ENCODE data around the gene IPO4. TPM values are rescaled to one million over a fixed set of nuclear protein-coding genes. Genes with fewer than 3 reads are reported as not detected.
"Not testable (repeated sequence)": the region's sequence is repeated elsewhere in the genome, so short reads cannot be mapped to it uniquely, and the experiment has no call there.

IPO4 gene
- 12.6 TPM for total RNA-seq

GRCh38 chr14:24188251-24189058 is at the start of gene IPO4:
Gene IPO4 (minus strand): TSS chr14:24188816. CDS start chr14:24188787, 29 bp downstream.
- FAIRE-seq (no peak), DNase-seq (ENCODE audit: low spot score in 2 of 2) (peak; percentile 96 to 100)

- no peak for DNase-seq (ENCODE audit: low spot score in 2 of 2)
- no peak for FAIRE-seq
Measured at GRCh38 chr14:24238123-24238522, 49.5 kb upstream of the IPO4 start.

GRCh38 chr14:24237463-24237955 is 48.9 kb upstream of the IPO4 start:
- FAIRE-seq = no peak
- no peak for DNase-seq (ENCODE audit: low spot score in 2 of 2)

GRCh38 chr14:24236689-24237462 is 48.3 kb upstream of the IPO4 start:
- no peak for FAIRE-seq

GRCh38 chr14:24235804-24236688 is 47.4 kb upstream of the IPO4 start:
- no peak for FAIRE-seq
- DNase-seq (ENCODE audit: low spot score in 2 of 2) = no peak

More at GRCh38 chr14:24236689-24237462, 48.3 kb upstream of the IPO4 start:
- no peak for DNase-seq (ENCODE audit: low spot score in 2 of 2)

- no peak for FAIRE-seq
- no peak for DNase-seq (ENCODE audit: low spot score in 2 of 2)
Measured at GRCh38 chr14:24234095-24235005, 45.7 kb upstream of the IPO4 start.

GRCh38 chr14:24233538-24233866 is 44.9 kb upstream of the IPO4 start:
- DNase-seq (ENCODE audit: low spot score in 2 of 2) (no peak), FAIRE-seq (no peak)

GRCh38 chr14:24232645-24233537 is 44.3 kb upstream of the IPO4 start, which contains the start of gene GMPR2:
Gene GMPR2 (plus strand): TSS chr14:24232929. CDS start chr14:24233254, 325 bp downstream.
- DNase-seq (ENCODE audit: low spot score in 2 of 2) = peak; percentile 35 to 51
- no peak for FAIRE-seq

- peak; percentile 72 to 84 for DNase-seq (ENCODE audit: low spot score in 2 of 2)
- FAIRE-seq = no peak
Measured at GRCh38 chr14:24232121-24232644, 43.6 kb upstream of the IPO4 start, which contains the start of gene NEDD8. Gene NEDD8 (minus strand): TSS chr14:24232367. CDS start chr14:24232267, 100 bp downstream.

- DNase-seq (ENCODE audit: low spot score in 2 of 2) (no peak), FAIRE-seq (no peak)
Measured at GRCh38 chr14:24231263-24232120, 42.9 kb upstream of the IPO4 start.

GRCh38 chr14:24228902-24229301 is 40.3 kb upstream of the IPO4 start:
- FAIRE-seq (no peak), DNase-seq (ENCODE audit: low spot score in 2 of 2) (no peak)

- DNase-seq (ENCODE audit: low spot score in 2 of 2) (no peak), FAIRE-seq (no peak)
Measured at GRCh38 chr14:24226473-24226872, 37.9 kb upstream of the IPO4 start.

GRCh38 chr14:24224618-24225071 is 36.0 kb upstream of the IPO4 start:
- DNase-seq (ENCODE audit: low spot score in 2 of 2) (no peak), FAIRE-seq (no peak)

- not testable (repeated sequence) for FAIRE-seq; DNase-seq (ENCODE audit: low spot score in 2 of 2)
Measured at GRCh38 chr14:24222987-24223386, 34.4 kb upstream of the IPO4 start.

- FAIRE-seq (no peak), DNase-seq (ENCODE audit: low spot score in 2 of 2) (no peak)
Measured at GRCh38 chr14:24219521-24219920, 30.9 kb upstream of the IPO4 start.

GRCh38 chr14:24219080-24219479 is 30.5 kb upstream of the IPO4 start:
- FAIRE-seq (no peak), DNase-seq (ENCODE audit: low spot score in 2 of 2) (no peak)

GRCh38 chr14:24216876-24217275 is 28.3 kb upstream of the IPO4 start:
- DNase-seq (ENCODE audit: low spot score in 2 of 2); FAIRE-seq: not testable (repeated sequence)
